AG04450 (cell line): ENCODE data around the gene TEKT3. TPM values are rescaled to one million over a fixed set of nuclear protein-coding genes. Genes with fewer than 3 reads are reported as not detected.
A peak's percentile ranks its signal among the peaks of the same experiment; 100 is the strongest.

Source experiments
- CTCF ChIA-PET: fragments of 300-600, 350-600 bp; formaldehyde crosslinking; extraction: SDS; loops from one replicate; lab custom pipeline; 2022; ENCODE audit warnings: antibody characterized with exemption, inconsistent platforms; lab: Charles Lee
- POLR2A ChIA-PET: fragments of 350-600 bp; formaldehyde crosslinking; extraction: SDS; loops from one replicate; lab custom pipeline; 2021; ENCODE audit warnings: antibody characterized with exemption, inconsistent platforms; lab: Yijun Ruan, JAX
- DNase-seq: peaks from one replicate; pipeline ENCODE4 v3.0.0-alpha.2; 2011; ENCODE audit warnings: low read depth, low spot score
- H3K27ac ChIP-seq: one replicate; pipeline ENCODE4 v1.5.1; 2012; ENCODE audit warnings: low read depth, low read length, control low read depth
- H3K27me3 ChIP-seq: one replicate; pipeline ENCODE4 v1.6.0; 2012; ENCODE audit warnings: low read length; ENCODE audit not compliant: control insufficient read depth, insufficient read depth
- H3K4me3 ChIP-seq: 2 replicates; pipeline ENCODE4 v1.5.1; 2011; ENCODE audit warnings: mild to moderate bottlenecking, low read depth, low read length, control low read depth
- H3K9me3 ChIP-seq: 2 replicates; pipeline ENCODE4 v1.5.1; 2012; ENCODE audit warnings: low read length; ENCODE audit not compliant: control insufficient read depth, insufficient read depth
- CTCF ChIP-seq: IDR thresholded peaks from 2 replicates; pipeline ENCODE4 v1.5.1; 2011; ENCODE audit warnings: low read depth, low read length, control low read depth, inconsistent platforms
- polyA plus RNA-seq: library from polyadenylated mRNA; depleted of rRNA; stranded (reverse); fragments of >200 nt; gene quantifications from 2 replicates; pipeline ENCODE4 v1.2.3, GENCODE V29; 2011

The TEKT3 gene
- polyA plus RNA-seq, 1 experiment = 0.69 TPM

DNA sequence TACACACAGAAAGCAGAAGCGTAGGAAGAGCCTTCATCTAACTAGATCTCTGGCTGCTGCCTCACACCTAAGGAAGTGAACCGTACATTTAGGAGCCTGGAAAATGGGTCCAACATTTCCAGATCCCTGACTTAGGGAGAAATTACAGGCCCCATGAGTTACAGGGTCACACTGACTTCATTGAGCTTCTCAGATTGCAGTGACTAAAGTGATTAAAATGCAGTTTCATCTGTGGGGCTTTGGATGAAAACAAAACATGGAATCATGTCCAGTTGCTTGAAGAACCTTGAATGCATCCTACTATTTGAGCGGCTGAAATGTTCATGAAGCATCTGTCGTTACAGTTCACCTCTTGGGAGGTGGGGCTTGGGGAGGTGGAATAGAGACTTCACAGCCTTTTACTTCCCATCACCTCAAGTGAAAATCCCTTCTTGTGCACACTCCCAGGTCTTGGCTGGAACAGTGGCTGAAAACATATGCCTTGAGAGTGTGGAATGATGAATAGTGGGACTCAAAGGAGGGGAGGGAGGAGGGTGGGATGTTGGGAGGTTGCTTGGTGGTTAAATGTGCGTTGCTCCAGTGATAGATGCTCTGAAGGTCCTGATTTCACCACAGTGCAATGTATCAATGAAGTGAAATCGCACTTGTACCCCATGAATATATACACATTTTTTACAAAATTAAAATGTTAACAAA lies 19.7 kb downstream of the TEKT3 start:
- ChIA-PET POLR2A (no interaction called here), CTCF (no interaction called here)
- Histone ChIP-seq H3K27ac (no peak overlapping the region), H3K4me3 (no peak overlapping the region), H3K9me3 (no peaks in the 10 kb centered on the region), H3K27me3 (no peaks in the 10 kb centered on the region)
- DNase-seq = peak; percentile 34
- no peak for TF ChIP-seq CTCF

GRCh38 chr17:15319452-15320010 lies 21.9 kb downstream of the TEKT3 start:
- ChIA-PET CTCF (no interaction called here), POLR2A (no interaction called here)
- no peak for TF ChIP-seq CTCF
- Histone ChIP-seq H3K27ac (no peak overlapping the region), H3K4me3 (no peak overlapping the region), H3K9me3 (no peaks in the 10 kb centered on the region), H3K27me3 (peaks cover 8% of the 10 kb centered on the region)
- no peak for DNase-seq

DNA sequence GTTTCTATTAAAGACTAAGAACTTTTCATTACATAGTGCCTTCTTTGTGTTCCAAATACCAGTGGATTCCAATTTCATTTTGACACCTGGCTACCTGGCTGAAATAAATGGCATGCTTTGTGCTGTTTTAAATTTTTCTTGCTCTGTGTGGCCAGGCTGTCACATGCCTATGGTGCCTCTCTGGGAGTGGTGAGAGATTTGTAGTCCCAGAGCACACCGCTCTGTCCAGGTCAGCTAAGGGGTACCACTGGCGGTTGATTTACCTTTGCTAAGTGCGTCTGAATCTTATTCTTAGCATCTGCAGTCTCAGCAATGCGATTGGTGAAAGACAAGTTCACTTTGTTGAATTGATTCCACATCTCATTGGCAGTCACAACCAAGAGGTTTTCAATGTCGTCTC lies 29.4 kb downstream of the TEKT3 start:
- ChIA-PET CTCF (no interaction called here), POLR2A (no interaction called here)
- Histone ChIP-seq H3K27ac (no peak overlapping the region), H3K4me3 (no peak overlapping the region), H3K27me3 (peaks cover 15% of the 10 kb centered on the region), H3K9me3 (peaks cover 6% of the 10 kb centered on the region)
- DNase-seq = no peak
- no peak for TF ChIP-seq CTCF

DNA sequence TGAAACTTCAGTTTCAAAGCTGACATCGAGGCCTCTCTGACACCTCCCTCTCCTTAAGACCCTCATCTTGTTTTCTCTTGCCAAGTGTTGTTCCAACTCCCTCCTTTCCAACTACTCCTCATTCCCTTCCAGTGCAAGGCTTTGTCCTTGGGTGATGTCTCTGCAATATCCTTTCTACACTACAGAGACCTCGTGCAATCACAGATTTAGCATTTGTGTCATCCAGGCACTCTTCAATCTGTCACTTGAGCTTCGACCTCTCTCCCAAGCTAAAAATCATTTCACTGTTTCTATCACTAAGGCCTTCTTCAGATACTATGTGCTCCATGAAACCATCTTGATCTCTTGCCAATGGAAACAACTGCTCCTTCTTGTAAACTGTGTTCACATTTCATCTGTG lies 31.6 kb downstream of the TEKT3 start:
- no peak for TF ChIP-seq CTCF
- POLR2A ChIA-PET = no interaction called here
- H3K27me3 ChIP-seq = peaks cover 10% of the 10 kb centered on the region
- peaks cover 6% of the 10 kb centered on the region for H3K9me3 ChIP-seq
- CTCF ChIA-PET = no interaction called here
- DNase-seq = no peak
- H3K4me3 ChIP-seq = no peak overlapping the region
- no peak overlapping the region for H3K27ac ChIP-seq

DNA sequence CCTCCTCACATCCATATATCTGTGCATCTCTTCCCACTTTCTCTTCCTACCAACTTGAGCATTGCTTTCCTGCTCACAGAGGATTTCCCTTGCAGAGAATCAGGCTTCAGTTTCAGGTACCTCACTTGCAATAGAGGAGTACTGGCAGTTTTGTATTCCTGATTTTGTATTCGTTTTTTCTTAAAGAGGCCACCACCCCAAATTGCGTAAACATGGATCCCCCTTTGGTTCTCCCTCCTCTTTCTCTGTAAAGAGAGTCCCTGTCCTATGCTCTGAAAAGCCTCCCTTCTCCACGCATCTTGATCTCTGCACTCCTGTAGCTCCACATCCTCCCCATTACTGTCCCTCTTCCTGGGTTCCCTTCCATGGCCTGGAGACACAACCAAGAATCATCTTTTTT lies 32.2 kb downstream of the TEKT3 start:
- peaks cover 5% of the 10 kb centered on the region for H3K27me3 ChIP-seq
- H3K9me3 ChIP-seq = peaks cover 6% of the 10 kb centered on the region
- H3K27ac ChIP-seq = no peak overlapping the region
- TF ChIP-seq CTCF = no peak
- DNase-seq = no peak
- H3K4me3 ChIP-seq = no peak overlapping the region
- CTCF ChIA-PET = no interaction called here
- POLR2A ChIA-PET = no interaction called here
